Thyroid gland (tissue), 4 donors: ENCODE results near the gene TMSB4X.

Source experiments
- CTCF ChIP-seq, 6 experiments: fragments of 200-600 bp in 3 of 6; fragments of 450-650 bp in 3 of 6; sonication (generic) in 3 of 6; IDR thresholded peaks; one replicate each; pipeline ENCODE4 v1.5.1; 2016 to 2019; ENCODE audit warnings: antibody characterized with exemption in 6 of 6, mild to moderate bottlenecking in 2 of 6, inconsistent platforms in 1 of 6, moderate library complexity in 1 of 6
- POLR2A ChIP-seq, 2 donors: fragments of 450-650 bp; IDR thresholded peaks; one replicate each; pipeline ENCODE4 v1.6.1; 2017; ENCODE audit warnings: antibody characterized with exemption in 2 of 2, mild to moderate bottlenecking in 2 of 2, moderate library complexity in 1 of 2

DNA sequence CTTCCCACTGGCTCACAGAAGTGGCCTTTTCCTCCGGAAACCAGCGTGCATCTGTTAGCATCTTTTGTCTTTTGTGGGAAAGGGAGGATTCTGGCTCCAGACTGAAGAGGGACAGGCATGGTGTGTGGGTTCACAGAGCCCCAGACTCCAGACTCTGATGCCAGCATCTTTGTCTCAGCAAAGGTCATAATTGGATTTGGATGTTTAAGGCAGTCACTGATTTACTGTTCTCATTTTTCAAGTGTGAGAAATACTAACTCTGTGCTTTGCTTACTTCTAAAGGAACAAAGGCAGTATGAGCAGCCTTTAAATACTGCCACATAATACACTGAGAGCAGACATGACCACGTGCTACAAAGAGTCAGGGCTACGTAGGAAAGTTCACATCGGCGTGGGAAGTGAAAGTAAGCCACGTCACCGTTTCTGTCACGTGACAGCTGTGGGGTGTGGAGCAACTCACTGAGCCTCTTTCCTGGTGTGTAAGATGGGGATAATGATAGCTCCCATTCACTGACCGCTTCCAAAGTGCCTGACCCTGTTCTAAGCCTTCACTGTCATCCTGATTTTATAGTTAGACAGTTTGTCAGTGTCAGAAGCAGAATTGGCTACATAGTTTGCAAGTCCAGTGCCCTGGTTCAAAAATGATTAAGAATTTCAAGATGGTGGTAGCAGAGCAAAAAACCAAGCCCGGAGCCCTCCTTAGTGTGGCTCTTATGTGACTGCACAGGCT lies 24.8 kb upstream of the TMSB4X start:
- no peak for TF ChIP-seq CTCF (IDR thresholded peaks at IDR 0.05)
- TF ChIP-seq POLR2A (IDR thresholded peaks at IDR 0.05): no peak
